Body of pancreas (tissue), 4 donors: ENCODE results near the gene UQCRC2.

Experiments used
- CTCF ChIP-seq, 7 experiments: fragments of 450-650 bp in 4 of 7; fragments of 200-600 bp in 3 of 7; sonication (generic) in 3 of 7; IDR thresholded peaks; one replicate each; pipeline ENCODE4 v1.5.1; 2016 to 2019; ENCODE audit warnings: antibody characterized with exemption in 7 of 7
- POLR2A ChIP-seq, 3 donors: fragments of 450-650 bp; IDR thresholded peaks; one replicate each; pipeline ENCODE4 v1.6.1; 2016; ENCODE audit warnings: antibody characterized with exemption in 3 of 3, mild to moderate bottlenecking in 2 of 3

GRCh38 chr16:21946889-21947635 is 6.1 kb upstream of the UQCRC2 start:
- TF ChIP-seq CTCF (IDR thresholded peaks at IDR 0.05) (no peak), POLR2A (IDR thresholded peaks at IDR 0.05) (no peak)
